GM10266 (cell line): ENCODE results near the gene CTNNB1.

Source experiments
- DNase-seq: peaks from one replicate; pipeline ENCODE4 v3.0.0; 2012; ENCODE audit errors: extremely low spot score
- TF ChIP-seq, protein P1 (sequence below): IDR thresholded peaks from 2 replicates; pipeline ENCODE4 v1.5.1; 2012; ENCODE audit warnings: mild to moderate bottlenecking, low read depth; ENCODE audit not compliant: control insufficient read depth, insufficient read depth; ENCODE audit errors: missing control alignments

The CTNNB1 gene

GRCh38 chr3:41219424-41219823 is 20.1 kb downstream of the CTNNB1 start:
- DNase-seq: no peak
- TF ChIP-seq, protein P1, sequence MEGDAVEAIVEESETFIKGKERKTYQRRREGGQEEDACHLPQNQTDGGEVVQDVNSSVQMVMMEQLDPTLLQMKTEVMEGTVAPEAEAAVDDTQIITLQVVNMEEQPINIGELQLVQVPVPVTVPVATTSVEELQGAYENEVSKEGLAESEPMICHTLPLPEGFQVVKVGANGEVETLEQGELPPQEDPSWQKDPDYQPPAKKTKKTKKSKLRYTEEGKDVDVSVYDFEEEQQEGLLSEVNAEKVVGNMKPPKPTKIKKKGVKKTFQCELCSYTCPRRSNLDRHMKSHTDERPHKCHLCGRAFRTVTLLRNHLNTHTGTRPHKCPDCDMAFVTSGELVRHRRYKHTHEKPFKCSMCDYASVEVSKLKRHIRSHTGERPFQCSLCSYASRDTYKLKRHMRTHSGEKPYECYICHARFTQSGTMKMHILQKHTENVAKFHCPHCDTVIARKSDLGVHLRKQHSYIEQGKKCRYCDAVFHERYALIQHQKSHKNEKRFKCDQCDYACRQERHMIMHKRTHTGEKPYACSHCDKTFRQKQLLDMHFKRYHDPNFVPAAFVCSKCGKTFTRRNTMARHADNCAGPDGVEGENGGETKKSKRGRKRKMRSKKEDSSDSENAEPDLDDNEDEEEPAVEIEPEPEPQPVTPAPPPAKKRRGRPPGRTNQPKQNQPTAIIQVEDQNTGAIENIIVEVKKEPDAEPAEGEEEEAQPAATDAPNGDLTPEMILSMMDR: no peak

GRCh38 chr3:41220906-41221677 is 21.8 kb downstream of the CTNNB1 start:
- no peak for DNase-seq
- TF ChIP-seq, protein P1: no peak

DNA sequence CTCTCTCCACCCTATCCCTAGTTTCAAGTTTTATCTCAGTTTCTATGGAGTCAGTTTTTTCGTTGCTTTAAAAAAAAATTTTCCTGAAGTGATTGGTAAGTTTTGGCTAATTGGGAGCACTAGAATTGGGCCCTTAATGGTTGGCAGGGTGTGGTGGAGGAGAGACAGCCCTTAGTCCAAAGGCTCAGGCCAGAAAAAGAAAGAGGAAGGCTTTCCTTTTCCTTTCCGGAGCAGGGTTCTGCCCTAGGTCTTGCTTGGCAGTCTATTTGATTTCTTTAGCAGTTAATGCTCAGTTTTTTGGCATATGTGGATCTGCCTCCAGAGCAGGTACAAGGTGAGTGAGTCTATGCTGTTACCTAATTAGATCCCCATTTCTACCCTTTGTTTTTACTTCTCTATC is 22.7 kb downstream of the CTNNB1 start:
- no peak for DNase-seq
- TF ChIP-seq, protein P1: no peak

GRCh38 chr3:41222501-41222900 is 23.2 kb downstream of the CTNNB1 start:
- TF ChIP-seq, protein P1: no peak
- no peak for DNase-seq

GRCh38 chr3:41223078-41223477 is 23.8 kb downstream of the CTNNB1 start:
- no peak for DNase-seq
- TF ChIP-seq, protein P1: no peak

DNA sequence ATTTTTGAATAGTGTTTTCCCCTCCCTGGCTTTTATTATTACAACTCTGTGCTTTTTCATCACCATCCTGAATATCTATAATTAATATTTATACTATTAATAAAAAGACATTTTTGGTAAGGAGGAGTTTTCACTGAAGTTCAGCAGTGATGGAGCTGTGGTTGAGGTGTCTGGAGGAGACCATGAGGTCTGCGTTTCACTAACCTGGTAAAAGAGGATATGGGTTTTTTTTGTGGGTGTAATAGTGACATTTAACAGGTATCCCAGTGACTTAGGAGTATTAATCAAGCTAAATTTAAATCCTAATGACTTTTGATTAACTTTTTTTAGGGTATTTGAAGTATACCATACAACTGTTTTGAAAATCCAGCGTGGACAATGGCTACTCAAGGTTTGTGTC is 24.4 kb downstream of the CTNNB1 start:
- no peak for DNase-seq
- TF ChIP-seq, protein P1: no peak

GRCh38 chr3:41224120-41224806 is 25.0 kb downstream of the CTNNB1 start:
- TF ChIP-seq, protein P1: no peak
- DNase-seq: no peak
